Psoas muscle (tissue), 8 donors: Measurements from ENCODE around the gene C19orf44. TPM values are rescaled to one million over a fixed set of nuclear protein-coding genes. Genes with fewer than 3 reads are reported as not detected.

Experiments
- ATAC-seq, 4 donors: fragments of 200-7000 bp; cut with Tn5 transposase; one replicate each; pipeline ENCODE4 v1.9.1; 2020; ENCODE audit warnings: moderate library complexity in 3 of 4, mild to moderate bottlenecking in 2 of 4
- DNase-seq, 2 donors: peaks; one replicate each; pipeline ENCODE4 v3.0.0-alpha.2; 2020
- H3K27ac ChIP-seq: fragments of 200-600 bp; one replicate; pipeline ENCODE4 v1.8.0; 2022
- H3K27me3 ChIP-seq, 3 donors: fragments of 200-600 bp in 1 of 3; one replicate each; pipeline versions ENCODE4 v1.6.1 to v1.8.0; 2013 to 2022; ENCODE audit warnings: low read length in 2 of 3, mild to moderate bottlenecking in 2 of 3, moderate library complexity in 1 of 3; ENCODE audit not compliant: insufficient read depth in 3 of 3
- H3K36me3 ChIP-seq, 2 donors: fragments of 200-600 bp in 1 of 2; one replicate each; pipeline versions ENCODE4 v1.6.1 to v1.8.0; 2013 to 2022; ENCODE audit warnings: low read depth in 1 of 2, mild to moderate bottlenecking in 1 of 2, moderate library complexity in 1 of 2; ENCODE audit not compliant: insufficient read depth in 1 of 2
- H3K4me1 ChIP-seq: fragments of 200-600 bp; one replicate; pipeline ENCODE4 v1.8.0; 2022
- H3K4me3 ChIP-seq: fragments of 200-600 bp; one replicate; pipeline ENCODE4 v1.8.0; 2022; ENCODE audit warnings: mild to moderate bottlenecking
- H3K9me3 ChIP-seq: fragments of 200-600 bp; one replicate; pipeline ENCODE4 v1.8.0; 2022
- CTCF ChIP-seq: fragments of 200-600 bp; IDR thresholded peaks from one replicate; pipeline ENCODE4 v1.8.0; 2022; ENCODE audit warnings: antibody characterized with exemption
- WGBS, 3 donors: extraction: QIAGEN DNeasy Blood & Tissue Kit; methylation state at CpG; one replicate each; pipeline versions ENCODE4 v1.1.6 to v1.1.7; 2013; 5-methylcytosine and 5-hydroxymethylcytosine counted together
- intact Hi-C, 2 donors: fragments of 100-400 bp; cut with DNase I; formaldehyde crosslinking; loops; one replicate each; pipeline versions ENCODE4 v1.11.0 to v1.14.2; 2022
- polyA plus RNA-seq, 3 donors: library from polyadenylated mRNA; stranded (reverse); fragments of 200-250 nt; gene quantifications; one replicate each; pipeline ENCODE4 v1.2.3, GENCODE V29; 2013
- total RNA-seq, 4 donors: library from RNA; stranded (reverse); fragmentation: NEBNext Ultra II Directional in 2 of 4; extraction: Animal tissue kit (Norgen Biotek cat#: 25700) in 2 of 4; gene quantifications; one replicate each; pipeline versions ENCODE4 v1.2.1 to v1.2.4, GENCODE V29; 2021 to 2023
- donor health status: healthy with polysubstance abuse.
- donor health status: DM: no; HTN: no; CAD: no; lungs with moderate emphysema.
- donor health status: Bipolar disorder and iron deficiency.
- donor health status: healthy.
- donor health status: DM: yes; HTN: yes; CAD: no.
- donor health status: DM: no; HTN: no; CAD: no.
- donor health status: DM: no; HTN: no; CAD: no.
- donor health status: DM: yes; HTN: yes; CAD: no.

Gene C19orf44
- total and polyA plus RNA-seq, 7 donors = 3.8 to 7.4 (median 5.7) TPM

DNA sequence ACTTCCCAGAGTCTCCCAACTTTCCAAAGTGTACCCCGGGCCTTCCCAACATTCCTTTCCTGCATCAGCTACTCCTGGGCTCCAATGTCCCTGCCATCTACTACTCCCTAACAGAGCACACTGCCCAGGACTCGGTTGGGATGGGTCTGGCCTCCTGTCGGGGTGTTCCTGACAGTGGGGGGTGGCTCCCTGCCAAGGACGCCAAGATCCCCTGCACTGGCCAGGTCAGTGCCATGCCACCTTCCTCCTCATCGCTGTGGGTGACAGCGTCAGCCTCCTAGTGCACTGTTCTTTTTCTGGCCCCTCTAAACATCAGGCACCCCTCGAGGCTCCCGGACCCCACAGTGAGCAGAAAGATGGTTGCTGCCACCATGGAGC is 38.3 kb upstream of the C19orf44 start:
- 15 to 38% (median 22%) methylated on average over 8 of the region's 8 CpGs for WGBS, 3 donors
- DNase-seq (peak; percentile 46 to 87), ATAC-seq (peak in 2 of 4 donors; percentile 34 to 47)
- Histone ChIP-seq H3K4me3 (peak overlapping the region; percentile 44), H3K9me3 (no peaks in the 10 kb centered on the region), H3K4me1 (peaks cover 93% of the 10 kb centered on the region), H3K36me3 (no peaks in the 10 kb centered on the region), H3K27ac (peak overlapping the region; percentile 94), H3K27me3 (no peaks in the 10 kb centered on the region)
- intact Hi-C loops = no loop called here
- no peak for TF ChIP-seq CTCF

DNA sequence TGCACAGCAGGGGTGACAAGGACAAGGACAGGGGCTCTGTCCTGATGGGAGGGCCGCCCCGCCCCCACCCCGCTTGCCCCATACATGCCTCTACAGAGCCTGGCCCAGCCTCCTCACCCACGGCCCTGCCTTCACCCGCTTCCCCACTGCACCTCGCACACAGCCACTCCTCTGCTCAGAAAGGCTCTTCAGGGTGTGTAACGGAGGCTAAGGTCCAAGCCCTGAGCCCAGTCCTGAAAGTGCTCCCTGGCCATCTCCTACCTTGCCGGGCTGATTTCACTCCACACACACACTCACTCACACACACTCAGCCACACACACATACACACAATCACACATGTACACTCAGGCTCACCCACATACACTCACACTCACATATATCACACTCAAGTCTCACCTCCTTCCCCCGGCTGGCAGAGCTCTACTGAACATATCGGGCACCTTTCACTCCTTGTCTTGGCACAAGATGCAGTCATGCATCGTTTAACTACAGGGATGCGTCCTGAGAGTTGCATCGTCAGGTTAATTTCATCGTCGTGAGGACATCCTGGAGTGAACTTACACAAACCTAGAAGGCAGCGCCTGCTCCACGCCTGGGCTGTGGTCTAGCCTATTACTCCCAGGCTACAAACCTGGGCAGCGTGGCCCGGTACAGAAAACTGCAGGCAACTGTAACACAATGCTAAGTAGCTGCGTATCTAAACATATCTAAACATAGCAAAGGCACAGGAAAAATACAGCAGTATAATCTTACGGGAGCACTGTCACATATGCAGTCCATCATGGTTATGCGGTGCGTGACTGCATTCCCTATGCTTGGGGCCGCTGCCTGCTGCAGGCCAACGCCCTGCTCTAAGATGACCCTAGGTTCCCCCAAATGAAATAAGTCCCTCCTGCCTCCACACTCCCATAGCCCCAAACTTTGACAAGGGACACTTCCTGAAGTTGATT is 37.5 kb upstream of the C19orf44 start:
- Histone ChIP-seq H3K4me1 (peaks cover 93% of the 10 kb centered on the region), H3K9me3 (no peaks in the 10 kb centered on the region), H3K4me3 (peak overlapping the region; percentile 44), H3K36me3 (no peaks in the 10 kb centered on the region), H3K27ac (peak overlapping the region; percentile 94), H3K27me3 (no peaks in the 10 kb centered on the region)
- DNase-seq = peak in 1 of 2 donors; percentile 81
- 41 to 72% (median 43%) methylated on average over 25 of the region's 25 CpGs for WGBS, 3 donors
- ATAC-seq = peak in 3 of 4 donors; percentile 5 to 36 (median 31)
- no peak for TF ChIP-seq CTCF
- intact Hi-C loops = no loop called here

GRCh38 chr19:16459680-16460079 is 36.5 kb upstream of the C19orf44 start:
- ATAC-seq = no peak

GRCh38 chr19:16460454-16460853 is 35.7 kb upstream of the C19orf44 start:
- H3K4me3 ChIP-seq = no peak overlapping the region
- ATAC-seq = no peak
- peaks cover 96% of the 10 kb centered on the region for H3K4me1 ChIP-seq
- H3K9me3 ChIP-seq = no peaks in the 10 kb centered on the region
- intact Hi-C loops = no loop called here
- DNase-seq = no peak
- WGBS, 3 donors = 41 to 73% (median 44%) methylated on average over 8 of the region's 8 CpGs
- no peaks in the 10 kb centered on the region for H3K27me3 ChIP-seq
- TF ChIP-seq CTCF = no peak
- no peaks in the 10 kb centered on the region for H3K36me3 ChIP-seq
- peak overlapping the region; percentile 94 for H3K27ac ChIP-seq

More at GRCh38 chr19:16459680-16460079, 36.5 kb upstream of the C19orf44 start:
- no peak for TF ChIP-seq CTCF
- intact Hi-C loops = no loop called here
- 53 to 69% (median 63%) methylated on average over 3 of the region's 3 CpGs for WGBS, 3 donors
- H3K27ac ChIP-seq = peak overlapping the region; percentile 94
- no peaks in the 10 kb centered on the region for H3K27me3 ChIP-seq
- H3K4me3 ChIP-seq = no peak overlapping the region
- DNase-seq = no peak
- H3K9me3 ChIP-seq = no peaks in the 10 kb centered on the region
- no peaks in the 10 kb centered on the region for H3K36me3 ChIP-seq
- H3K4me1 ChIP-seq = peaks cover 93% of the 10 kb centered on the region
